HG03520 (cell line): ENCODE measurements around the gene CIRBP.
"Not testable (repeated sequence)": the region's sequence is repeated elsewhere in the genome, so short reads cannot be mapped to it uniquely, and the experiment has no call there.

Experiments
- ATAC-seq: cut with Tn5 transposase; IDR thresholded peaks from one replicate; pipeline ENCODE4 v1.9.1; 2021; ENCODE audit warnings: mild to moderate bottlenecking, moderate library complexity; ENCODE audit not compliant: unreplicated experiment

The CIRBP gene

GRCh38 chr19:1290196-1290702, 21.1 kb downstream of the CIRBP start:
- no peak for ATAC-seq

DNA sequence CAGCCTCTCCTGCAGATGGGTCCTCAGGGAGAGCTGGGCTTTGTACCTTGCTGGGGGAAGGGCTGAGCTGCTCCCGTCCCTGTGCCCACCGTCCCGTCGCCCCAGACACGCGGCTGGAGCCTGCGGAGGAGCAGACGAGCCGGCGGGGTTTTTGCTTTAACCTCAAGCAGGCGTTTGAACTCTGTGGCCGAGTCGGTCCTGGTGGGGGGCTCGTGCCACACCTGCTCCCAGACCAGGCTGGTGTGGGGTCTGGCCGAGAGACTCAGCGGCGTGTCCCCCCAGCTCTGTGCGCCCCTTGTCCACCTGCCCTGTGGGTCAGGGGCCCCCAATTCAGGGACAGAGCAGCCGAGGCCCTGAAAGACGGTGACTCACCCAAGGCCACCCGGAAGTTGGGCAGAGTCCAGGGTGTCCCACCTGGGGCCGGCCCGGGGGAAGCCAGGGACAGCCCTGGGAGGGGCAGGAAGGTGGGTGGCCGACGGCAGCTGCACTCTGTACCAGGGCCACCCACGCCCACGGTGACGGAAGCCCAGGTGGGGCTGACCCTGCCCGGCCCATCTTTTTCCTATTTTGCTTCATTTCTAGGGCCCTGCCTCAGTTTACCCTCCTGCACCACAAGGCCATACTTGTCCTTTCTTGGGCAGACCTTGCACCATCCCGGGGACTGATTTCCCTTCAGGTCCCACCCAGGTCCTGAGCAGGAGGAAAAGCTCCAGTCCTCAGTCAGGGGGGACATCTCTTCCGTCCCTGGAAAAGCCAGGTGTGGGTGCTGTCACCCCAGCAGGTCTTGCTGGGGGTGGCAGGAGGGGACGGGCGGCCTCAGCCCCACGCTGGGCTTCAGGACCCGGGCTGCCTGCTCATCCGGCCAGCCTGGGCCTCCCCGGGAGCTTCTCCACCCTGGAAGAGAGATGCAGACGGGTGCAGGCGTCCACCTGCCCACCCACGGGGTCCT, 21.8 kb downstream of the CIRBP start:
- no peak for ATAC-seq

GRCh38 chr19:1291761-1292418, 22.8 kb downstream of the CIRBP start:
- no peak for ATAC-seq

DNA sequence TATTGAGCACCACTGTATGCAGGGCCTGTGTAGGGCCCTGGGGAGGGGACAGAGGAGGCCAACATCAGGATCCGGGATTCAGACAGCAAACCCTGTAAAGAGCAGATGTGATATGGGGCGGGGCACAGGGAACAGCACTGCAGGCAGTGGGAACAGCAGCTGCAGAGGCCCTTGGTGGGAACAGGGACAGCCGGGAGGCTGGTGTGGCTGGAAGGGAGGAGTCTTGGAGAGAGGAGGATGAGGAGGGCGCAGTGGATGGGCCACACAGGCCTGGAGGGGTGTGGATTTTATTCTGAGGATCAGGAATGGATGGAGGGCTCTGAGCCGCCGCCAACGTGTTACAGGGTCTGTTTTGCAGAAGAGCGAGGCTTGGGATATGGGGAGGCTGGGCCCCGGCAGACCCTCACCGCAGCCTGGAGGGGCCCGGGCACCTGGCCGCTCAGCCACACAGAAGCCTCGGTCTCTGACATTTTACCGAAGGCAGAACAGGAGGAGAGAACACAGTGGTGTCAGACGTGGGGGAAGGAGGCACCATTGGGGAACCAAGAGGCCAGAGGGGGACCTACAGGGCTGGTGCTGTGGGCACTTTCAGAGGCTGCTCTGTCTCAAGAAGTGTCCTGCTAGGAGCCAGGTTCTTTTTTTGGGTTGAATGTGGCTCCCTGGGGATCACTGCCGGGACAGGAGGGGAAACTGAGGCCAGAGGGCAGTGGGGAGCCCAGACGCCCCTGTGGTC, 23.5 kb downstream of the CIRBP start:
- ATAC-seq: no peak

DNA sequence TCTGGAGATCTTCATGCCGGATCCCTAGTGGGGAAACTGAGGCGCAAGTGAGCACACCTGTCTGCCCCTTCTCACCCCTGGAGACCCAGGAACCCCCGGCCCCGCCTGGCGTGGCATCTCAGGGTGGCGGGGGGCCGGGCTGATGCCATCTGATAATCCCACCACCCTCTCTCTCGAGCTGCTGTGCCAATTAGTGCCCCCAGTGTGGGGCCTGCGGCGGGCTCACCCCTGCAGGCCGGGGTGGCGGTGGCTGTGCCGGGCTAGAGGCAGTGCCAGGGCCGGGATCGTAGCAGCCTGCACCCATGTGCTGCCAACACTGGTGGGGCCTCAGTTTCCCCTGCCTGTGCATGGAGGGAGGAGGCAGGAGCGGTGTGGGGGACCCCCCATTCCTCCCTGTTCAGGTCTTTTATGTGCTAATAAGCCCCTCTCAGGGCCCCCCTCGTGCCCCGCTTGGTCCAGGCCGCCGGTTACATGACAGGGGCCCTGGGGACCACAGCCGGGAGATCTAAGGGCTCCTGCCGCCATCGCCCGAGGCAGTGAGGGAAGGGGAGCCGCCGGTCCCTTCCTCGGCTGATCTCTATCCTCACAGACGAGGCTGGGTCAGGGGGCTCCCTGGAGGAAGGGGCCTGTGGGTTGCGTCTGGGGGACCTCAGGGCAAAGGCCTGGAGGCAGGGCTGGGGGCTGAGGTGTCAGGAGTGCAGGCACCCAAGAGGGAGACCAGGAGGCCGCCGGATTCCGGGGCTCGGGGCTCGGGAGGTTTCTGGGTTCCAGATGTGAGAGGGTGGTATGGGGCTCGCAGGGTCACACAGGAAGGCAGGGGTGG, 24.9 kb downstream of the CIRBP start:
- no peak for ATAC-seq

DNA sequence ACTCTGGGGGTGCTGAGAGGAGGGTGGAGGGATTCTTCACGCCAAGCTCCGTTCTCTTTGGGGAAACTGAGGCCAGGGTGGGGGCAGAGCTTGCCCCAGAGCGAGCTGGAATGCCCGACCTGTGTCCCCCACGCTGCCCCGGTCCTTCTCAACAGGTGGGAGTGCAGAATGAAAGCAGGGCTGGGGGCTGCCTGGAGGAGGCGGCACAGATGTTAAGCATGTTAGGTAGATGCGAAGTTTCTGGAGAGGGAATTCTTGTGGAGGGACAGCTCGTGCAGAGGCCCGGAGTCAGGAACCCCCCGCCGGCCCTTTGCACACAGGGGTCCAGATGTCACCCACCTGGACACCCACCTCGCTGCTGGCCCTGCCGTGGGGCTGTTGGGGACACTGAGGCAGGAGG, 25.6 kb downstream of the CIRBP start:
- ATAC-seq: no peak

DNA sequence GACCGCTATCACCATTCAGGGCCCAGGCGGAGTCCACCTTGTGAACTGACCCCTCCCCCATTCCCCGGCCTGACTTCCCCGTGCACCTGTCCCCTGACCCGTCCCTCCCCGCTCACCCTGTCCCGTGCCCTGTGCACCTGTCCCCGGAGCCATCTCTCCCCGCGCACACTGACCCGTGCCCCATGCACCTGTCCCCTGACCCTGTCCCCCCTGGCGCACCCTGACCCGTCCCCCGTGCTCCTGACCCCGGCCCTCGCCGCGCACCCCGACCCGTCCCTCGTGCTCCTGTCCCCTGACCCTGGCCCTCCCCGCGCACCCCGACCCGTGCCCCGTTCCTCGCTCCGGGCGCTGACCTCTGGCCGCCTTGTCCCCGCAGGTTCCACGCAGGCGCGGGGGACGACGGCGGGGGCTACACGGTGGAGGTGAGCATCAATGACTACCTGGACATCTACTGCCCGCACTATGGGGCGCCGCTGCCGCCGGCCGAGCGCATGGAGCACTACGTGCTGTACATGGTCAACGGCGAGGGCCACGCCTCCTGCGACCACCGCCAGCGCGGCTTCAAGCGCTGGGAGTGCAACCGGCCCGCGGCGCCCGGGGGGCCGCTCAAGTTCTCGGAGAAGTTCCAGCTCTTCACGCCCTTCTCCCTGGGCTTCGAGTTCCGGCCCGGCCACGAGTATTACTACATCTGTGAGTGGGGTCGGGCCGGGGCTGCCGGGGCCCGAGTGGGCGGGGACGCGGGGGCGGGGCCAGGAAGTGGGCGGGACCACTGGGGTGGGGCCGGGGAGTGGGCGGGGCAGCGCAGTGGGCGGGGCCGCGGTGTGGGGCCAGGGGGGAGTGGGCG, 26.3 kb downstream of the CIRBP start:
- no peak for ATAC-seq

- no peak for ATAC-seq
These were observed 26.9 kb downstream of the CIRBP start for GRCh38 chr19:1296078-1296477.

- no peak for ATAC-seq
These were observed 27.6 kb downstream of the CIRBP start for GRCh38 chr19:1296575-1297271.

DNA sequence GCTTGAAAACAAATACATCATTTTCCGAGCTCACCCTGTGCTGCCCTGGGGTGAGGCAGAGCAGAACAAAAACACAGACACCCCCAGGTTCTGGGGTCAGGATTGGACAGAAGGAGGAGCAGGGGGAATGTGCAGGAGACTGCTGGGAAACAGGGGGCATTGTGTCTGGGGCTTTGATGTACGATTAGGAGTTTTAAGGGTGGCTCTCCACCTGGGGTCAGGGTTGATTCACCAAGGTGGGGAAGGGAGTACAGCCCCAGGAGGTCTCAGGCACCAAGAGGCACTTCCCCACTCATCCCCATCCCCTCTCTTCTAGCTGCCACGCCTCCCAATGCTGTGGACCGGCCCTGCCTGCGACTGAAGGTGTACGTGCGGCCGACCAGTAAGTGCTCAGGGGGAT, 29.1 kb downstream of the CIRBP start:
- no peak for ATAC-seq

DNA sequence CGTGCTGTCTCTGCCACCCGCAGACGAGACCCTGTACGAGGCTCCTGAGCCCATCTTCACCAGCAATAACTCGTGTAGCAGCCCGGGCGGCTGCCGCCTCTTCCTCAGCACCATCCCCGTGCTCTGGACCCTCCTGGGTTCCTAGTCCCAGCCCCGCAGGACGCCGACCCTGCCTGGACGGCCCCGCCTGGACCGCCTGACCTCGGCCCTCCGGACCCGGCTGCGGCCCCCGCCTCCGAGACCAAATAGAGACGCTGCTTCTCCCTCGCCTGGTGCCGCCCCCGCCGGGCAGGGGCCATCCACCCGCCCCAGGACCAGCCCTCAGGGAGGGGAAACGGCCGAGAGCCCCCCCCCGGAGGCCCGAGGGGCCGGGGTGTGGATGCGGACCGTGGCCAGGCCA, 30.7 kb downstream of the CIRBP start:
- no peak for ATAC-seq

DNA sequence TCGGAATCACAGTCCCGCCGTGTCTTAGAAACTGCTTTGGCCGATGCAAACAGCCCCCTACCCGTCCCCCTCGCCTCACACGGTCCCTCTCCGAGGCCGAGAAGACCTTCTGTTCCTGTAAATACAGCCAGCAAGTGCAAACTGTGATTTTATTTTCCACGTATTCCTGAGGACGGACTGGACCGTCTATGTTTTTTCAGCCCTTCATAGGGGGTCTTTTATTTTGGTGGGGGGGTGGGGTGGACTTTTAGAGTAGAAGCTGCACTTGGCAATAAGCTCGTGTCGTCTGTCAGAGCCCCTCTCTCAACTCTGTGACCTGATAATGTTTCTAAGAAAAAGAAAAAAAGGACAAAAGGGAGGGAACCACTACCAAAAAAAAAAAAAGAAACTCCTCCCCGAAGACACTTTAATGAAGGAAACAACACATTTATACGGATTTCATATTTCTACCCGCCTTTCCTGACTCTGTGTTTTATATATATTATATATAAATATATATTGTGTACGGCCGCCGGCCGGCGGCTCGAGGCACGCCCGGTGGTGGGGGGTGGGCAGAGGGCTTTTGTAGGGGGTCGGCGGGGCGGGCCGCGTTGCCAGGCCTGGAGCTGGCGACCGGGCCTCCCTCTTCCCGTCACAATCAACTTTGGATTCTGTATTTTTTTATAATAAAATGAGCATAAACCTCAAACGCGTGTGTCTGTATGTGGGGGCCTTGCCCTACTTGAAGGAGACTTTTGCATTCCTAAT, 31.8 kb downstream of the CIRBP start:
- ATAC-seq: no peak

- ATAC-seq: no peak
These were observed 33.6 kb downstream of the CIRBP start for GRCh38 chr19:1302533-1303239.

DNA sequence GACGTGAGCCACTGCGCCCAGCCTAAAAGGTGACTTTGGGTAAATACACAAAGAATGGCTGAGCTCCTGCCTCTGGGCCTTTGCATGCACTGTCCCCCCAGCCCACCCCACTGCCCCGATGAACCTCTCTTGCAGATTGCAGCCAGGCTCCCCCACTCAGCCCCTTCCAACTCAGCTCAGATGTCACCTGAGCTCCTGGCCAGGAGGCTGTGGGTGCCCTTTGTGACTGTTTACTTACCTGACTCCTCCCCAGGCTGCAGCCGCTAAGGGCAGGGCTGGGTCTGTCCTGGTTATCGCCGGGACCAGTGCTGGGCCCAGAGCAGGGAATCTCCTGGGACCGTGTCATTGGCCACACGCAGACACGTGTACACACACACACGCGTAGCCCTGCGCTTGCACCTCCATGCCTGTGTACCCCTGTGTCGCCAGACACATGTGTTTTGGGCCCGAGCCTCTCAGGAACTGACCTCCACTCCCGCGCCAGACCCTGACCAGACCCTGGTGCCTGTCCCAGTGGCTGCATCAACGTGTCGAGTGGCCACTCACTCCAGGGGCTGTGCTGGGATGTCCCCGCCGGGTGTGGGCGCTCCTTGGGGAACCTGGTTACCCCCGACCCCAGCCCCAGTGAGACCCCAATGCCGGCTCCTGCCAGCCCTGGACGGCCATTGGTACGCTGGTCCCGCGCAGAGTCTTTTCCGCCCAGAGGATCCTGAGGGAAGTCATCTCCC, 35.2 kb downstream of the CIRBP start:
- no peak for ATAC-seq

DNA sequence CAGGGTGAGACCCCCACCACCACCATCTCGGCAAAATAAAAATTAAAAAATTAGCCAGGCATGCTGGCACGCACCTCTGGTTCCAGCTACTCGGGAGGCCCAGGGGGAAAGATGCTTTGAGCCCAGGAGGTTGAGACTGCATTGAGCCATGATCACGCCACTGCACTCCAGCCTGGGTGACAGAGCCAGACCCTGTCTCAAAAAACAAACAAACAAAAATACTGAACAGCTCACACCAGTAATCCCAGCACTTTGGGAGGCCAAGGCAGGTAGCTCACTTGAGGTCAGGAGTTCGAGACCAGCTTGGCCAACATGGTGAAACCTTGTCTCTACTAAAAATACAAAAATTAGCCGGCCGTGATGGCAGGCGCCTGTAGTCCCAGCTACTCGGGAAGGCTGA, 36.2 kb downstream of the CIRBP start:
- not testable (repeated sequence) for ATAC-seq

DNA sequence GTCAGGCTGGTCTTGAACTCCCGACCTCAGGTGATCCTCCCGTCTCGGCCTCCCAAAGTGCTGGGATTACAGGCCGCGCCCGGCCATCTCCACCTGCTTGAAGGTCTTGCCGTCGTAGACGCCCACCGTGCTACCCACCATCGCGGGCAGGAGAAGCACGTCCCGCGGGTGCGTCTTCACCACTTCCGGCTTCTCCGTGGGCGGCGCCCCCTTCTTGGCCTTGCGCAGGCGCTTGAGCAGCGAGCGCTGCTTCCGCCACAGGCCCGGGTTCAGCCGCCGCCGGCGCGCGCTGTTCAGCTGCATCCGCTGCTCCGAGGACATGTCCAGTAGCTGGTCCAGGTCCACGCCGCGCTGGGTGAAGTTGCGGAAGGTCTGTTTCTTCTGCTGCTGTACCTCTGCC, 38.2 kb downstream of the CIRBP start:
- no peak for ATAC-seq

GRCh38 chr19:1307755-1308303, 38.7 kb downstream of the CIRBP start:
- ATAC-seq: no peak
